ENCODE results near the gene TRIM46.

DNA sequence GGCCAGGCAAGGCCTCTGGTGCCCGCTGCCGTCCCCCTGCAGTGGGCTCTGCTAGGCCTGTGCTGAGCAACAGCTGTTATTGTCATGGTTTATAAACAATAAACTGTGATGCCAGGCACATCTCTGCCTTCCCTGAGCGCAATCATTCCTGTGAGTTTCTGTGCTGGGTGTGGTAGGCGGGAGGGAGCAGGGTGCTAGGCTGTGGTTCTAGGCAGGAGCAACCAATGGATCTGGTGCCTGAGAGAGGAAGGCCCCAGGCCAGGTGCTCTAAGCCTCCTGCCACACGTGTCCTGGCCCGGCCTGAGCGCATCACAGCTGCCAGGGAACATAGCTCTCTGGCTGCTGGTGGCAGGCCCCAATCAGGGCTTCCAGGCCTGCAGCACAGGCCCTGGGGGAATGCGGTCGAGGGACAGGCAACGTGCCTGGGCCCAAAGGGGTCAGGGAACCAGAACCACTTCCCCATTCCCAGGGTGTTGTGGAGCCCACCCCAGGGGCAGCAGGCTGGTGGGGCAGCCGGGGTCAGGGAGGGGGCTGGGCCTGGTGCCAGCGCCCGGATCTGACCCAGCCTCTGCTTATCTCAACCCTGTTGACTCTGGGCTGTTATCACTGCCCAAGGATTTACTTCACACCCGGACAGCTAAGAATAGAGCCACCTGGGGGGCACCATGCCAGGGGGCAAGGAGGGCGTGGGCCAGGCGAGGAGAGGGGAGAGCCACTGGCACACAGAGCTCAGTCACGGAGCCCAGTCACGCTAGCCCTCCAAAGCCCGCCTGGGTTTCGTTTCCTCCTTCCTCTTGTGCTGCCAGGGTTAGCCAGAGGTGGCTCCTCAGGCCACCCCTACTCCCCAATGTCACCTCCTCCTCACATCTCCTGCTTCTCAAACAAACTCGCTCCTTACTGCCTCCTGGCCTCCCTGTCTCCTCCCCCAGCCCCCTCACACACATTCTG, 11.5 kb downstream of the TRIM46 start:
- TF ChIP-seq, protein P1, sequence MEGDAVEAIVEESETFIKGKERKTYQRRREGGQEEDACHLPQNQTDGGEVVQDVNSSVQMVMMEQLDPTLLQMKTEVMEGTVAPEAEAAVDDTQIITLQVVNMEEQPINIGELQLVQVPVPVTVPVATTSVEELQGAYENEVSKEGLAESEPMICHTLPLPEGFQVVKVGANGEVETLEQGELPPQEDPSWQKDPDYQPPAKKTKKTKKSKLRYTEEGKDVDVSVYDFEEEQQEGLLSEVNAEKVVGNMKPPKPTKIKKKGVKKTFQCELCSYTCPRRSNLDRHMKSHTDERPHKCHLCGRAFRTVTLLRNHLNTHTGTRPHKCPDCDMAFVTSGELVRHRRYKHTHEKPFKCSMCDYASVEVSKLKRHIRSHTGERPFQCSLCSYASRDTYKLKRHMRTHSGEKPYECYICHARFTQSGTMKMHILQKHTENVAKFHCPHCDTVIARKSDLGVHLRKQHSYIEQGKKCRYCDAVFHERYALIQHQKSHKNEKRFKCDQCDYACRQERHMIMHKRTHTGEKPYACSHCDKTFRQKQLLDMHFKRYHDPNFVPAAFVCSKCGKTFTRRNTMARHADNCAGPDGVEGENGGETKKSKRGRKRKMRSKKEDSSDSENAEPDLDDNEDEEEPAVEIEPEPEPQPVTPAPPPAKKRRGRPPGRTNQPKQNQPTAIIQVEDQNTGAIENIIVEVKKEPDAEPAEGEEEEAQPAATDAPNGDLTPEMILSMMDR (IDR thresholded peaks at IDR 0.05; ENCODE audit: low read depth, low read length): no peak
- no peak for TF ChIP-seq POLR2A (IDR thresholded peaks at IDR 0.05; ENCODE audit: extremely low read depth, insufficient read length)
- TF ChIP-seq MYC (IDR thresholded peaks at IDR 0.05; ENCODE audit: low read depth, low read length): no peak

All from NB4 (cell line).